Kidney (tissue), 14 donors: ENCODE measurements around the gene SLC2A1. TPM values are rescaled to one million over a fixed set of nuclear protein-coding genes. Genes with fewer than 3 reads are reported as not detected.

ENCODE experiments used
- DNase-seq, 5 donors: peaks; one replicate each; pipeline ENCODE4 v3.0.0-alpha.2; 2013 to 2020
- FAIRE-seq: peaks from 2 replicates; lab custom pipeline; 2012; peaks lifted over from hg19 to GRCh38; lab: Jason Lieb, UNC
- H3K27ac ChIP-seq, 2 donors: one replicate each; pipeline ENCODE4 v1.7.0; 2013; ENCODE audit warnings: low read depth in 2 of 2, low read length in 2 of 2, inconsistent platforms in 1 of 2
- H3K27me3 ChIP-seq: one replicate; pipeline ENCODE4 v1.7.1; 2013; ENCODE audit warnings: low read length, inconsistent platforms; ENCODE audit not compliant: control insufficient read depth, insufficient read depth
- H3K36me3 ChIP-seq, 3 donors: one replicate each; pipeline versions ENCODE4 v1.7.0 to v1.7.1; 2013; ENCODE audit warnings: low read length in 3 of 3, control low read depth in 1 of 3, inconsistent platforms in 1 of 3; ENCODE audit not compliant: insufficient read depth in 3 of 3, control insufficient read depth in 2 of 3
- H3K4me1 ChIP-seq, 3 donors: one replicate each; pipeline versions ENCODE4 v1.7.0 to v1.7.1; 2013; ENCODE audit warnings: low read length in 3 of 3, inconsistent platforms in 1 of 3, low read depth in 1 of 3; ENCODE audit not compliant: control insufficient read depth in 2 of 3, insufficient read depth in 2 of 3
- H3K4me3 ChIP-seq, 3 donors: one replicate each; pipeline versions ENCODE4 v1.7.0 to v1.8.1; 2013; ENCODE audit warnings: low read length in 3 of 3, control low read depth in 1 of 3, inconsistent platforms in 1 of 3
- H3K9ac ChIP-seq, 3 donors: one replicate each; pipeline versions ENCODE4 v1.7.0 to v1.7.1; 2013; ENCODE audit warnings: low read length in 3 of 3, control low read depth in 1 of 3, inconsistent platforms in 1 of 3
- H3K9me3 ChIP-seq, 3 donors: one replicate each; pipeline versions ENCODE4 v1.7.0 to v1.7.1; 2013; ENCODE audit warnings: low read length in 3 of 3, control low read depth in 1 of 3, inconsistent platforms in 1 of 3; ENCODE audit not compliant: control insufficient read depth in 2 of 3, insufficient read depth in 1 of 3
- CTCF ChIP-seq: IDR thresholded peaks from 3 replicates; pipeline ENCODE4 v1.5.1; 2012; ENCODE audit warnings: mild to moderate bottlenecking, moderate library complexity, borderline replicate concordance; ENCODE audit not compliant: insufficient read depth; ENCODE audit errors: extremely low read depth
- intact Hi-C: fragments of 100-400 bp; cut with DNase I; formaldehyde crosslinking; loops from one replicate; pipeline ENCODE4 v1.11.1; 2022
- polyA plus RNA-seq: library from polyadenylated mRNA; stranded (reverse); fragments of 350-450 nt; fragmentation: Illumina TruSeq; extraction: RNeasy Lipid Tissue Mini Kit (QIAGEN cat#74804); gene quantifications from one replicate; pipeline ENCODE4 v1.2.3, GENCODE V29; 2014; ENCODE audit warnings: low read depth, low replicate concordance; ENCODE audit not compliant: insufficient read depth
- total RNA-seq: library from RNA; stranded (reverse); fragmentation: NEBNext Ultra II Directional; extraction: Animal tissue kit (Norgen Biotek cat#: 25700); gene quantifications from one replicate; pipeline ENCODE4 v1.2.1, GENCODE V29; 2021
- donor health status: control.
- donor health status: control.
- donor health status: control.
- donor health status: control.
- donor health status: control.
- donor health status: DM: yes; HTN: yes; CAD: no.
- donor health status: Normal renal cell carcinoma (clear cell type).

Gene SLC2A1
- total and polyA plus RNA-seq, 2 donors from 2014 or later: 28.6 to 55.9 TPM

- H3K27ac ChIP-seq: peak overlapping the region in 1 of 2 donors; percentile 38
- peak overlapping the region in 1 of 3 donors; percentile 86 for H3K9ac ChIP-seq
- no peak for FAIRE-seq
- H3K4me1 ChIP-seq: peaks cover 0 to 17% (median 6%) of the 10 kb centered on the region in 3 donors
- H3K4me3 ChIP-seq: peak overlapping the region in 2 of 3 donors; percentile 17 to 79
- no peaks in the 10 kb centered on the region for H3K36me3 ChIP-seq
- no peak for TF ChIP-seq CTCF
- no peak for DNase-seq
- intact Hi-C loops: no loop called here
- H3K27me3 ChIP-seq: no peaks in the 10 kb centered on the region
- no peaks in the 10 kb centered on the region for H3K9me3 ChIP-seq
Measured at GRCh38 chr1:42956739-42957138, 1.9 kb downstream of the SLC2A1 start.

GRCh38 chr1:42955311-42956063 lies 3.2 kb downstream of the SLC2A1 start:
- no peak for TF ChIP-seq CTCF
- Histone ChIP-seq H3K4me1 (peaks cover 0 to 17% (median 2%) of the 10 kb centered on the region in 3 donors), H3K27ac (no peak overlapping the region), H3K9me3 (no peaks in the 10 kb centered on the region), H3K9ac (no peak overlapping the region), H3K4me3 (no peak overlapping the region), H3K36me3 (no peaks in the 10 kb centered on the region), H3K27me3 (no peaks in the 10 kb centered on the region)
- no peak for FAIRE-seq
- no peak for DNase-seq
- intact Hi-C loops: no loop called here

GRCh38 chr1:42953182-42954180 lies 5.2 kb downstream of the SLC2A1 start:
- TF ChIP-seq CTCF: no peak
- H3K9ac ChIP-seq: peak overlapping the region in 1 of 3 donors; percentile 38

More at GRCh38 chr1:42953182-42954180, 5.2 kb downstream of the SLC2A1 start:
- Histone ChIP-seq H3K4me1 (peaks cover 0 to 20% (median 14%) of the 10 kb centered on the region in 3 donors), H3K36me3 (no peaks in the 10 kb centered on the region), H3K27me3 (no peaks in the 10 kb centered on the region), H3K27ac (peak overlapping the region in 1 of 2 donors; percentile 58), H3K4me3 (no peak overlapping the region), H3K9me3 (no peaks in the 10 kb centered on the region)
- DNase-seq (no peak), FAIRE-seq (no peak)
- intact Hi-C loops: no loop called here
